HCT116 (cell line): ENCODE data around the gene S100A7. TPM values are rescaled to one million over a fixed set of nuclear protein-coding genes. Genes with fewer than 3 reads are reported as not detected.

ENCODE experiments used
- ATAC-seq: fragments of 200-7000 bp; cut with Tn5 transposase; 2 replicates; pipeline ENCODE4 v1.9.1; 2020; ENCODE audit warnings: mild to moderate bottlenecking, moderate library complexity
- BruUV-seq: library from RNA; stranded (reverse); fragments of 400-500 nt; replicated peaks from 2 replicates; lab custom pipeline; 2021; lab: Mats Ljungman, UMichigan
- CTCF ChIA-PET: fragments of 300-600 bp; sonication (Branson Sonifier 250); formaldehyde crosslinking; loops from one replicate; lab custom pipeline; 2021; ENCODE audit warnings: antibody characterized with exemption; lab: Charles Lee
- POLR2A ChIA-PET: fragments of 300-600, 350-600 bp; sonication (Branson Sonifier 250); formaldehyde crosslinking; loops from one replicate; lab custom pipeline; 2021; ENCODE audit warnings: antibody characterized with exemption; lab: Charles Lee
- RAD21 ChIA-PET, 2 experiments: fragments of 300-600 bp; sonication (Branson Sonifier 250); formaldehyde crosslinking; loops; one replicate each; lab custom pipeline; 2023; ENCODE audit warnings: low total read pairs in 2 of 2; ENCODE audit not compliant: uncharacterized antibody in 2 of 2, unreplicated experiment in 2 of 2, low non-redundant PET in 1 of 2; lab: Charles Lee
- DNase-seq: peaks from one replicate; pipeline ENCODE4 v3.0.0-alpha.2; 2010; ENCODE audit warnings: low read depth, low spot score
- H2AFZ ChIP-seq: fragments of 200-600 bp; shearing (Covaris generic), sonication (generic); 2 replicates; pipeline ENCODE4 v1.6.1; 2017; ENCODE audit warnings: low read depth, mixed run types, mixed read lengths, antibody characterized with exemption, low read length; ENCODE audit not compliant: poor library complexity, severe bottlenecking
- H3K27ac ChIP-seq: 2 replicates; pipeline ENCODE4 v1.5.1; 2012; ENCODE audit warnings: low read depth, low read length
- H3K27me3 ChIP-seq: fragments of 200-600 bp; sonication (generic); 2 replicates; pipeline ENCODE4 v1.6.1; 2016; ENCODE audit warnings: mixed run types, low read length, mixed read lengths; ENCODE audit not compliant: insufficient read depth
- H3K36me3 ChIP-seq, 2 experiments: fragments of 200-500 bp in 1 of 2; fragments of 200-600 bp in 1 of 2; sonication (Bioruptor generic) in 1 of 2; sonication (generic) in 1 of 2; 2 replicates each; pipeline versions ENCODE4 v1.5.1 to v1.6.1; 2014 to 2016; ENCODE audit warnings: low read length in 2 of 2, inconsistent platforms in 1 of 2, mixed read lengths in 1 of 2, mixed run types in 1 of 2; ENCODE audit not compliant: insufficient read depth in 2 of 2, control insufficient read depth in 1 of 2
- H3K4me1 ChIP-seq, 2 experiments: fragments of 200-600 bp in 1 of 2; sonication (generic) in 1 of 2; 2 replicates each; pipeline versions ENCODE4 v1.5.1 to v1.6.1; 2012 to 2017; ENCODE audit warnings: low read length in 2 of 2, inconsistent platforms in 1 of 2, mild to moderate bottlenecking in 1 of 2, mixed read lengths in 1 of 2, mixed run types in 1 of 2, moderate library complexity in 1 of 2; ENCODE audit not compliant: insufficient read depth in 2 of 2, control insufficient read depth in 1 of 2
- H3K4me2 ChIP-seq: fragments of 200-600 bp; sonication (generic); 2 replicates; pipeline ENCODE4 v1.6.1; 2017; ENCODE audit warnings: mixed run types, low read length, mixed read lengths
- H3K4me3 ChIP-seq, 2 experiments: fragments of 200-600 bp in 1 of 2; sonication (generic) in 1 of 2; replicated peaks in 1 of 2; 2 replicates each; pipeline ENCODE4 v1.5.1; 2011 to 2016; ENCODE audit warnings: low read length in 2 of 2, control low read depth in 1 of 2, low read depth in 1 of 2, mild to moderate bottlenecking in 1 of 2, mixed read lengths in 1 of 2, mixed run types in 1 of 2
- H3K79me2 ChIP-seq: fragments of 200-600 bp; sonication (generic); 2 replicates; pipeline ENCODE4 v1.6.1; 2017; ENCODE audit warnings: mild to moderate bottlenecking, mixed run types, low read length, moderate library complexity, mixed read lengths; ENCODE audit not compliant: insufficient read depth
- H3K9ac ChIP-seq: fragments of 200-600 bp; sonication (generic); 2 replicates; pipeline ENCODE4 v1.6.1; 2016; ENCODE audit warnings: low read length, mixed read lengths
- H3K9me2 ChIP-seq: fragments of 200-600 bp; sonication (generic), shearing (Covaris generic); 2 replicates; pipeline ENCODE4 v1.6.1; 2017; ENCODE audit warnings: mixed run types, mild to moderate bottlenecking, moderate library complexity; ENCODE audit not compliant: insufficient read depth
- H3K9me3 ChIP-seq, 2 experiments: fragments of 200-500 bp in 1 of 2; fragments of 200-600 bp in 1 of 2; sonication (Bioruptor generic) in 1 of 2; sonication (generic) in 1 of 2; 2 replicates each; pipeline ENCODE4 v1.6.1; 2014 to 2017; ENCODE audit warnings: low read length in 2 of 2, mixed read lengths in 2 of 2, inconsistent platforms in 1 of 2, low read depth in 1 of 2, mild to moderate bottlenecking in 1 of 2, mixed run types in 1 of 2, moderate library complexity in 1 of 2; ENCODE audit not compliant: control insufficient read depth in 1 of 2, insufficient read depth in 1 of 2
- H4K20me1 ChIP-seq: fragments of 200-600 bp; sonication (generic), shearing (Covaris generic); 2 replicates; pipeline ENCODE4 v1.6.1; 2017; ENCODE audit warnings: mixed run types, mild to moderate bottlenecking, moderate library complexity; ENCODE audit not compliant: insufficient read depth
- CBX3 ChIP-seq: IDR thresholded peaks from 2 replicates; pipeline ENCODE4 v1.6.1; 2012; ENCODE audit warnings: low read depth
- CEBPB ChIP-seq: IDR thresholded peaks from 2 replicates; pipeline ENCODE4 v1.6.1; 2012; ENCODE audit warnings: low read depth
- ELF1 ChIP-seq: IDR thresholded peaks from 2 replicates; pipeline ENCODE4 v1.6.1; 2012; ENCODE audit warnings: low read depth, borderline replicate concordance
- EZH2 ChIP-seq: fragments of 200-600 bp; sonication (generic); IDR thresholded peaks from 2 replicates; pipeline ENCODE4 v1.6.1; 2017; ENCODE audit warnings: antibody characterized with exemption, mixed run types
- EZH2phosphoT487 ChIP-seq: fragments of 200-600 bp; IDR thresholded peaks from 2 replicates; pipeline ENCODE4 v1.6.1; 2018; ENCODE audit warnings: antibody characterized with exemption, borderline replicate concordance
- FOSL1 ChIP-seq: IDR thresholded peaks from 2 replicates; pipeline ENCODE4 v1.6.1; 2012; ENCODE audit warnings: low read depth
- JUND ChIP-seq: IDR thresholded peaks from 2 replicates; pipeline ENCODE4 v1.6.1; 2012
- MAX ChIP-seq: IDR thresholded peaks from 2 replicates; pipeline ENCODE4 v1.6.1; 2012
- POLR2AphosphoS5 ChIP-seq: IDR thresholded peaks from 2 replicates; pipeline ENCODE4 v1.6.1; 2011; ENCODE audit warnings: mild to moderate bottlenecking, low read depth, low read length, moderate library complexity
- RAD21 ChIP-seq: IDR thresholded peaks from 2 replicates; pipeline ENCODE4 v1.6.1; 2012; ENCODE audit warnings: low read depth, mild to moderate bottlenecking
- SIN3A ChIP-seq: IDR thresholded peaks from 2 replicates; pipeline ENCODE4 v1.6.1; 2012; ENCODE audit warnings: low read depth
- SRF ChIP-seq: IDR thresholded peaks from 2 replicates; pipeline ENCODE4 v1.6.1; 2012; ENCODE audit warnings: low read depth
- TCF7L2 ChIP-seq: IDR thresholded peaks from 2 replicates; pipeline ENCODE4 v1.7.0; 2011; ENCODE audit warnings: borderline replicate concordance, inconsistent platforms; ENCODE audit not compliant: insufficient read depth, insufficient read length; ENCODE audit errors: extremely low read depth
- YY1 ChIP-seq: IDR thresholded peaks from 2 replicates; pipeline ENCODE4 v1.6.1; 2011; ENCODE audit warnings: low read length, low read depth, moderate library complexity, mild to moderate bottlenecking; ENCODE audit not compliant: insufficient replicate concordance; ENCODE audit errors: extremely low read depth
- ZBTB33 ChIP-seq: IDR thresholded peaks from 2 replicates; pipeline ENCODE4 v1.6.1; 2011; ENCODE audit warnings: mild to moderate bottlenecking, low read length, moderate library complexity; ENCODE audit not compliant: insufficient replicate concordance; ENCODE audit errors: extremely low read depth
- ZFX ChIP-seq: fragments of 450-650 bp; IDR thresholded peaks from 2 replicates; pipeline ENCODE4 v1.6.1; 2017
- ZNF274 ChIP-seq: fragments of 200-500 bp; sonication (Bioruptor generic); IDR thresholded peaks from 2 replicates; pipeline ENCODE4 v1.6.1; 2014; ENCODE audit warnings: mild to moderate bottlenecking, low read depth, low read length, inconsistent platforms
- intact Hi-C: fragments of 100-400 bp; cut with micrococcal nuclease; formaldehyde crosslinking; loops from 2 replicates; pipeline ENCODE4 v1.10.0; 2022
- total RNA-seq: library from RNA; stranded (reverse); gene quantifications from one replicate; pipeline ENCODE4 v1.2.1, GENCODE V29; 2021; ENCODE audit not compliant: unreplicated experiment
- TF ChIP-seq, protein P1 (sequence below): IDR thresholded peaks from 2 replicates; pipeline ENCODE4 v1.6.1; 2012; ENCODE audit warnings: low read depth
- TF ChIP-seq, protein P2 (sequence below), 3 experiments: fragments of 200-600 bp in 1 of 3; sonication (generic) in 1 of 3; IDR thresholded peaks in 2 of 3; conservative IDR thresholded peaks in 1 of 3; 2 replicates each; pipeline ENCODE4 v1.5.1; 2012 to 2017; ENCODE audit warnings: low read depth in 2 of 3, low read length in 2 of 3, antibody characterized with exemption in 1 of 3, borderline replicate concordance in 1 of 3, control low read depth in 1 of 3, mild to moderate bottlenecking in 1 of 3, mixed read lengths in 1 of 3, mixed run types in 1 of 3, moderate library complexity in 1 of 3; ENCODE audit not compliant: insufficient read depth in 1 of 3
- TF ChIP-seq, protein P3 (sequence below): IDR thresholded peaks from 2 replicates; pipeline ENCODE4 v1.6.1; 2012

The S100A7 gene
- total RNA-seq, 1 experiment from 2014 or later: not detected

DNA sequence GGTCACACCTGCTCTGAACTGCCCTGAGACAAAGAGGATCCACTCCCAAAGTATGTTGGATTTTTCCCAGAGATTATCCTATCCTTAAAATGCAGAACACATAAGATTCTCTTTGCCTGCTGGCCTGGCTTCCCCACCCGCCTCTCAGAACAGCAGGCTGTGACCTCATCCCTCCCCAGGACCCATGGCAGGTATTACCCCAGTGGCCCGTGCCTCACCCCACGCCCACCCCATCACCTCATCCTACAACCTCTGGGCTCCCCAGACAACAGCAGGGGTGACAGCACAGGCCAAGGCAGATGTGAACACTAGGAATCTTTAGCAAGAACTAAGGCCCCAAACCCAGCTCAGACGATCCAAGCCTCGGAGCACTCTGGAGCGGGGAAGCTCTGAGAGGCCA is 35.1 kb upstream of the S100A7 start:
- Histone ChIP-seq H3K79me2 (no peaks in the 10 kb centered on the region), H3K27me3 (0 out of 2 replicates have a peak, but pooled peaks cover 3% of the 10 kb centered on the region), H3K4me1 (peaks cover 3 to 16% of the 10 kb centered on the region in 2 experiments; a peak in 3 of 4 replicates), H3K4me3 (no peak overlapping the region), H3K9me3 (no peaks in the 10 kb centered on the region), H2AFZ (no peak overlapping the region), H3K27ac (no peak overlapping the region), H4K20me1 (no peaks in the 10 kb centered on the region), H3K4me2 (no peak overlapping the region), H3K9me2 (no peaks in the 10 kb centered on the region), H3K36me3 (no peaks in the 10 kb centered on the region), H3K9ac (no peak overlapping the region)
- intact Hi-C loops: loop anchor here (1.0 to 5.0 kb wide), 3 partner anchors 30 to 143 kb away; no protein-coding TSS in a partner anchor
- ChIA-PET RAD21 (interaction anchor here (0.6 to 2.3 kb wide), 3 partner anchors 140 to 142 kb away, joined by 3 to 21 read pairs (median 7); no protein-coding TSS in a partner anchor), CTCF (interaction anchor here (0.6 to 6.1 kb wide), 13 partner anchors 11 to 214 kb away, joined by 3 to 133 read pairs (median 4); partner anchors contain the start of genes PGLYRP3, PGLYRP4 and S100A9), POLR2A (no interaction called here)
- DNase-seq (no peak), ATAC-seq (no peak)
- no TSS peak for BruUV-seq
- TF ChIP-seq, protein P1, sequence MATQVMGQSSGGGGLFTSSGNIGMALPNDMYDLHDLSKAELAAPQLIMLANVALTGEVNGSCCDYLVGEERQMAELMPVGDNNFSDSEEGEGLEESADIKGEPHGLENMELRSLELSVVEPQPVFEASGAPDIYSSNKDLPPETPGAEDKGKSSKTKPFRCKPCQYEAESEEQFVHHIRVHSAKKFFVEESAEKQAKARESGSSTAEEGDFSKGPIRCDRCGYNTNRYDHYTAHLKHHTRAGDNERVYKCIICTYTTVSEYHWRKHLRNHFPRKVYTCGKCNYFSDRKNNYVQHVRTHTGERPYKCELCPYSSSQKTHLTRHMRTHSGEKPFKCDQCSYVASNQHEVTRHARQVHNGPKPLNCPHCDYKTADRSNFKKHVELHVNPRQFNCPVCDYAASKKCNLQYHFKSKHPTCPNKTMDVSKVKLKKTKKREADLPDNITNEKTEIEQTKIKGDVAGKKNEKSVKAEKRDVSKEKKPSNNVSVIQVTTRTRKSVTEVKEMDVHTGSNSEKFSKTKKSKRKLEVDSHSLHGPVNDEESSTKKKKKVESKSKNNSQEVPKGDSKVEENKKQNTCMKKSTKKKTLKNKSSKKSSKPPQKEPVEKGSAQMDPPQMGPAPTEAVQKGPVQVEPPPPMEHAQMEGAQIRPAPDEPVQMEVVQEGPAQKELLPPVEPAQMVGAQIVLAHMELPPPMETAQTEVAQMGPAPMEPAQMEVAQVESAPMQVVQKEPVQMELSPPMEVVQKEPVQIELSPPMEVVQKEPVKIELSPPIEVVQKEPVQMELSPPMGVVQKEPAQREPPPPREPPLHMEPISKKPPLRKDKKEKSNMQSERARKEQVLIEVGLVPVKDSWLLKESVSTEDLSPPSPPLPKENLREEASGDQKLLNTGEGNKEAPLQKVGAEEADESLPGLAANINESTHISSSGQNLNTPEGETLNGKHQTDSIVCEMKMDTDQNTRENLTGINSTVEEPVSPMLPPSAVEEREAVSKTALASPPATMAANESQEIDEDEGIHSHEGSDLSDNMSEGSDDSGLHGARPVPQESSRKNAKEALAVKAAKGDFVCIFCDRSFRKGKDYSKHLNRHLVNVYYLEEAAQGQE: no peak
- TF ChIP-seq POLR2AphosphoS5 (no peak), SIN3A (no peak), YY1 (no peak), CBX3 (no peak), ZBTB33 (no peak), EZH2phosphoT487 (no peak), FOSL1 (no peak), ZFX (no peak), SRF (no peak), MAX (no peak), ELF1 (no peak), JUND (no peak), ZNF274 (no peak), TCF7L2 (no peak), EZH2 (no peak), CEBPB (no peak), RAD21 (no peak)
- TF ChIP-seq, protein P2, sequence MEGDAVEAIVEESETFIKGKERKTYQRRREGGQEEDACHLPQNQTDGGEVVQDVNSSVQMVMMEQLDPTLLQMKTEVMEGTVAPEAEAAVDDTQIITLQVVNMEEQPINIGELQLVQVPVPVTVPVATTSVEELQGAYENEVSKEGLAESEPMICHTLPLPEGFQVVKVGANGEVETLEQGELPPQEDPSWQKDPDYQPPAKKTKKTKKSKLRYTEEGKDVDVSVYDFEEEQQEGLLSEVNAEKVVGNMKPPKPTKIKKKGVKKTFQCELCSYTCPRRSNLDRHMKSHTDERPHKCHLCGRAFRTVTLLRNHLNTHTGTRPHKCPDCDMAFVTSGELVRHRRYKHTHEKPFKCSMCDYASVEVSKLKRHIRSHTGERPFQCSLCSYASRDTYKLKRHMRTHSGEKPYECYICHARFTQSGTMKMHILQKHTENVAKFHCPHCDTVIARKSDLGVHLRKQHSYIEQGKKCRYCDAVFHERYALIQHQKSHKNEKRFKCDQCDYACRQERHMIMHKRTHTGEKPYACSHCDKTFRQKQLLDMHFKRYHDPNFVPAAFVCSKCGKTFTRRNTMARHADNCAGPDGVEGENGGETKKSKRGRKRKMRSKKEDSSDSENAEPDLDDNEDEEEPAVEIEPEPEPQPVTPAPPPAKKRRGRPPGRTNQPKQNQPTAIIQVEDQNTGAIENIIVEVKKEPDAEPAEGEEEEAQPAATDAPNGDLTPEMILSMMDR (IDR thresholded peaks at IDR 0.05 in 2 of 3, conservative IDR thresholded peaks at IDR 0.05 in 1 of 3; ENCODE audit: borderline replicate concordance in 1 of 3, insufficient read depth in 1 of 3, low read depth in 2 of 3, low read length in 2 of 3): no peak
- TF ChIP-seq, protein P3, sequence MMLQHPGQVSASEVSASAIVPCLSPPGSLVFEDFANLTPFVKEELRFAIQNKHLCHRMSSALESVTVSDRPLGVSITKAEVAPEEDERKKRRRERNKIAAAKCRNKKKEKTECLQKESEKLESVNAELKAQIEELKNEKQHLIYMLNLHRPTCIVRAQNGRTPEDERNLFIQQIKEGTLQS: no peak
